ENCODE measurements around the gene KBTBD7.
A peak's percentile ranks its signal among the peaks of the same experiment; 100 is the strongest.

The KBTBD7 gene, protein sequence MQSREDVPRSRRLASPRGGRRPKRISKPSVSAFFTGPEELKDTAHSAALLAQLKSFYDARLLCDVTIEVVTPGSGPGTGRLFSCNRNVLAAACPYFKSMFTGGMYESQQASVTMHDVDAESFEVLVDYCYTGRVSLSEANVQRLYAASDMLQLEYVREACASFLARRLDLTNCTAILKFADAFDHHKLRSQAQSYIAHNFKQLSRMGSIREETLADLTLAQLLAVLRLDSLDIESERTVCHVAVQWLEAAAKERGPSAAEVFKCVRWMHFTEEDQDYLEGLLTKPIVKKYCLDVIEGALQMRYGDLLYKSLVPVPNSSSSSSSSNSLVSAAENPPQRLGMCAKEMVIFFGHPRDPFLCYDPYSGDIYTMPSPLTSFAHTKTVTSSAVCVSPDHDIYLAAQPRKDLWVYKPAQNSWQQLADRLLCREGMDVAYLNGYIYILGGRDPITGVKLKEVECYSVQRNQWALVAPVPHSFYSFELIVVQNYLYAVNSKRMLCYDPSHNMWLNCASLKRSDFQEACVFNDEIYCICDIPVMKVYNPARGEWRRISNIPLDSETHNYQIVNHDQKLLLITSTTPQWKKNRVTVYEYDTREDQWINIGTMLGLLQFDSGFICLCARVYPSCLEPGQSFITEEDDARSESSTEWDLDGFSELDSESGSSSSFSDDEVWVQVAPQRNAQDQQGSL

DNA sequence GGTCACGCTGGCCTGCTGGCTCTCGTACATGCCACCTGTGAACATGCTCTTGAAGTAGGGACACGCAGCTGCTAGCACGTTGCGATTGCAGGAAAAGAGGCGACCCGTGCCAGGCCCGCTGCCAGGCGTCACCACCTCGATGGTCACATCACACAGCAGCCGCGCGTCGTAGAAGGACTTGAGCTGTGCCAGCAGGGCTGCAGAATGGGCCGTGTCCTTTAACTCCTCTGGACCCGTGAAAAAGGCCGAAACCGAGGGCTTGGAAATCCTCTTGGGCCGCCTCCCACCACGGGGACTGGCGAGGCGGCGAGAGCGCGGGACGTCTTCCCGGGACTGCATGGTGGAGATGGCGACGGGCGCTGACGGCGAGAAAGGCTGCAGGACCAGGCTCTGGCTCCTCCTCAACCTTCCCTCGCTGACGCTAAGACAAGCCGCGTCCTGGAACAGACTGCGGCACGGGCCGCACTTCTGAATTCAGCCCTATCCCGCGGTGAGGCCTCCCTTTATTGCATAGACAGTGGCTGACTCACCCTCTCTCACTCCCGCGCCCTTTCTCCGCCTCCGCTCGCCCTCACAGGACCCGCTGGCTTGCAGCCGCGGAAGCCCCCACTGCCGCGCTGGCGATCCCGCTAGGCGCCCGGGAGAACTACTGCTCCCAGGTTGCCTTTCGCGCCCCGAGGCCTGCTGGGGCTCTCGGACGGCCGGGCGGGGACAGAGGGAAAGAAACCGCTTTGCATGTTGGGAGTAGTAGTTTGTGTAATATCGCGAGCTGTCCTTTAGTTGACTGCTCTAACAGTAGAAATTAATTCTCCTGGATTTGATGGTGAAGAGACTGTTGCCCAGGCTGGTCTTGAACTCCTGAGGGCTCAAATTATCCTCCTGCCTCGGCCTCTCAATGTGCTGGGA is at the start of gene KBTBD7:
TSS of gene KBTBD7 (minus strand) at position 651 of the 906 bp plus-strand sequence. CDS start at position 339, 312 bp downstream.
- peak within 1 kb of the TSS; percentile 54 for H3K4me3 ChIP-seq (ENCODE audit: low read depth, low read length)
- TF ChIP-seq, protein P1, sequence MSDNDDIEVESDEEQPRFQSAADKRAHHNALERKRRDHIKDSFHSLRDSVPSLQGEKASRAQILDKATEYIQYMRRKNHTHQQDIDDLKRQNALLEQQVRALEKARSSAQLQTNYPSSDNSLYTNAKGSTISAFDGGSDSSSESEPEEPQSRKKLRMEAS (IDR thresholded peaks at IDR 0.05; ENCODE audit: low read depth, low read length): peak; percentile 56
- peak; percentile 92 for TF ChIP-seq MYC (IDR thresholded peaks at IDR 0.05; ENCODE audit: low read depth, low read length)
- TF ChIP-seq, protein P2, sequence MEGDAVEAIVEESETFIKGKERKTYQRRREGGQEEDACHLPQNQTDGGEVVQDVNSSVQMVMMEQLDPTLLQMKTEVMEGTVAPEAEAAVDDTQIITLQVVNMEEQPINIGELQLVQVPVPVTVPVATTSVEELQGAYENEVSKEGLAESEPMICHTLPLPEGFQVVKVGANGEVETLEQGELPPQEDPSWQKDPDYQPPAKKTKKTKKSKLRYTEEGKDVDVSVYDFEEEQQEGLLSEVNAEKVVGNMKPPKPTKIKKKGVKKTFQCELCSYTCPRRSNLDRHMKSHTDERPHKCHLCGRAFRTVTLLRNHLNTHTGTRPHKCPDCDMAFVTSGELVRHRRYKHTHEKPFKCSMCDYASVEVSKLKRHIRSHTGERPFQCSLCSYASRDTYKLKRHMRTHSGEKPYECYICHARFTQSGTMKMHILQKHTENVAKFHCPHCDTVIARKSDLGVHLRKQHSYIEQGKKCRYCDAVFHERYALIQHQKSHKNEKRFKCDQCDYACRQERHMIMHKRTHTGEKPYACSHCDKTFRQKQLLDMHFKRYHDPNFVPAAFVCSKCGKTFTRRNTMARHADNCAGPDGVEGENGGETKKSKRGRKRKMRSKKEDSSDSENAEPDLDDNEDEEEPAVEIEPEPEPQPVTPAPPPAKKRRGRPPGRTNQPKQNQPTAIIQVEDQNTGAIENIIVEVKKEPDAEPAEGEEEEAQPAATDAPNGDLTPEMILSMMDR (IDR thresholded peaks at IDR 0.05; ENCODE audit: low read depth, low read length): no peak
- peak; percentile 64 for TF ChIP-seq POLR2A (IDR thresholded peaks at IDR 0.05; ENCODE audit: extremely low read depth, insufficient read length)
- DNase-seq (ENCODE audit: low read depth): peak; percentile 99

DNA sequence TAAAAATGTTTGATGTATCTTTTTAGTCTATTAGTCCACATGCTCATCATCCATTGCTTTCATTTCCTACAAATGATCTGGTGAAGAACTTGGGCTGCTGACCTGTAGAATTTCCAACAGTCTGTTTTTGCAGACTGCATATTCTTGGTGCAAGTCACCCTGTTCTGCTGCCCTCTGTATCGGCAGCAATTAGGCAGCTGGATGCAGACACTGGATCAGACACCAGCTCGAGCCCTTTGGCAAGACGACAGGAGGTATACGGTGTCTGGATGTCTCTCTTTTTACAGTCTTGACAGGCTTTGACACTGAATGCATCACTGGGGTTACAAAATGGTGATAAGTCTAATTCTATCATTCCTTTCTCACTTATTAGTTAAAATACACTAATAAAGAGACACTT is 47.3 kb upstream of the KBTBD7 start:
- no peak overlapping the region for H3K4me3 ChIP-seq (ENCODE audit: low read depth, low read length)
- TF ChIP-seq, protein P1 (IDR thresholded peaks at IDR 0.05; ENCODE audit: low read depth, low read length): no peak
- TF ChIP-seq POLR2A (IDR thresholded peaks at IDR 0.05; ENCODE audit: extremely low read depth, insufficient read length) (no peak), MYC (IDR thresholded peaks at IDR 0.05; ENCODE audit: low read depth, low read length) (no peak)
- TF ChIP-seq, protein P2 (IDR thresholded peaks at IDR 0.05; ENCODE audit: low read depth, low read length): no peak
- DNase-seq (ENCODE audit: low read depth): no peak

DNA sequence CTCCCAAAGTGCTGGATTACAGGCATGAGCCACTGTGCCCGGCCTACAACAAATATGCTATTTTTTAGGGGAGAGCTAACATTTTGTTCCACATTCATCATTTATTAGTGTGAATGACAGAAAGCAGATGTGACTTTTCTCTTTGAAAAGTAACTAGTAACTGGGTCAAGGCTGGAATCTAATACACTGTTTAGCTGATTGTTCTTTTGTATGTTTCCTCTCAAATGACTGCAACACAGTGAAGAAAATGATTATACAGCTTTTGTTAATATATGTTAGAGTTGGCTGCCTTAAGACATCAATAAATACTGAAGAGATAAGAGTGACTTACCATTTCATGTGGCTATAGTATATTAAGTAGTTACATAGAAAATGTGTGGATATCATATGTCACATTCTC is 42.0 kb upstream of the KBTBD7 start:
- DNase-seq (ENCODE audit: low read depth): no peak
- no peak overlapping the region for H3K4me3 ChIP-seq (ENCODE audit: low read depth, low read length)
- TF ChIP-seq, protein P2 (IDR thresholded peaks at IDR 0.05; ENCODE audit: low read depth, low read length): no peak
- TF ChIP-seq POLR2A (IDR thresholded peaks at IDR 0.05; ENCODE audit: extremely low read depth, insufficient read length) (no peak), MYC (IDR thresholded peaks at IDR 0.05; ENCODE audit: low read depth, low read length) (no peak)
- TF ChIP-seq, protein P1 (IDR thresholded peaks at IDR 0.05; ENCODE audit: low read depth, low read length): no peak

DNA sequence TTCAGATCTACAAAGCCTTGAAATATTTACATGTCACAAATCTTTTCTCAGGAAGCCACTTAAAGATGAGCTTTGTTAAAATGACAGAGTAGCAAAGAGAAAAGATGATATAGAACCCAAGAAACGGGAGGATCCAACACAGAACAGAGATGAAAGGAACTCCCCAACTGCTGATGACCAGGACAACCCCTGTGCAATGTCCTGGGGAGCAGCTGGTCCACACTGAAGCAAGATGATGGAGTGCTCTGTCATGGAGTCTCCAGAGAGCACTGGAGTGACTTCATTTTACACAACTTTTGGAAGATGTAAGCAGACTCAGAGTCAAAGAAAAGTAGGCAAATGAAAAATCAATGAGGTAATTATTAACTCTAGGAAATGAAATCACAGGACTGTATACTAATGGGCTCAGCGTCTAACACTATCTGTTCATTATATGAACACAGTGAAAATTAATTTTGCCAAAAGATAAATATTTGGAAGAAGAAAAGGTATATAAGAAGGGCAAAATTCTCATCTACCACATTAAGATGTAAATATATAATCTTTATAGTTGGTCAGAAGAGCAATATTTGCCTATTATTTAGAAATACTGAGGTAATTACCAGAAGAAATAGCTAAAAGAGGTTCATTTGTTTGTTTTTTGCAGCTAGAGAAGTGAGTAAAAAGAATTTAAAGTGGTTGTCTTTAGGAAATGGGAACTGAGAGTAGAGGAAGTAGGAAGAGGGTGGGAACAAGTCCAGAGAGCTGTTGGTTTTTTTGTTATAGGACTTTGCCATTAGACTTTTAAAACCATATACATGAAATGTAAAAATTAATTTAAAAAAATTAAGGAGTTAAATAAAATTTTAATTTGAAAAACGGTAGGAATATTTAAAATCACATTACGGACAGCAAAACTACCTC is 38.5 kb upstream of the KBTBD7 start:
- no peak for DNase-seq (ENCODE audit: low read depth)
- TF ChIP-seq POLR2A (IDR thresholded peaks at IDR 0.05; ENCODE audit: extremely low read depth, insufficient read length): no peak
- TF ChIP-seq, protein P1 (IDR thresholded peaks at IDR 0.05; ENCODE audit: low read depth, low read length): no peak
- no peak for TF ChIP-seq MYC (IDR thresholded peaks at IDR 0.05; ENCODE audit: low read depth, low read length)
- TF ChIP-seq, protein P2 (IDR thresholded peaks at IDR 0.05; ENCODE audit: low read depth, low read length): no peak
- H3K4me3 ChIP-seq (ENCODE audit: low read depth, low read length): no peak overlapping the region
